ENCODE data around the gene GID8. TPM values are rescaled to one million over a fixed set of nuclear protein-coding genes. Genes with fewer than 3 reads are reported as not detected.

GID8 gene
- total RNA-seq, 1 experiment from 2014 or later: 35.6 TPM

DNA sequence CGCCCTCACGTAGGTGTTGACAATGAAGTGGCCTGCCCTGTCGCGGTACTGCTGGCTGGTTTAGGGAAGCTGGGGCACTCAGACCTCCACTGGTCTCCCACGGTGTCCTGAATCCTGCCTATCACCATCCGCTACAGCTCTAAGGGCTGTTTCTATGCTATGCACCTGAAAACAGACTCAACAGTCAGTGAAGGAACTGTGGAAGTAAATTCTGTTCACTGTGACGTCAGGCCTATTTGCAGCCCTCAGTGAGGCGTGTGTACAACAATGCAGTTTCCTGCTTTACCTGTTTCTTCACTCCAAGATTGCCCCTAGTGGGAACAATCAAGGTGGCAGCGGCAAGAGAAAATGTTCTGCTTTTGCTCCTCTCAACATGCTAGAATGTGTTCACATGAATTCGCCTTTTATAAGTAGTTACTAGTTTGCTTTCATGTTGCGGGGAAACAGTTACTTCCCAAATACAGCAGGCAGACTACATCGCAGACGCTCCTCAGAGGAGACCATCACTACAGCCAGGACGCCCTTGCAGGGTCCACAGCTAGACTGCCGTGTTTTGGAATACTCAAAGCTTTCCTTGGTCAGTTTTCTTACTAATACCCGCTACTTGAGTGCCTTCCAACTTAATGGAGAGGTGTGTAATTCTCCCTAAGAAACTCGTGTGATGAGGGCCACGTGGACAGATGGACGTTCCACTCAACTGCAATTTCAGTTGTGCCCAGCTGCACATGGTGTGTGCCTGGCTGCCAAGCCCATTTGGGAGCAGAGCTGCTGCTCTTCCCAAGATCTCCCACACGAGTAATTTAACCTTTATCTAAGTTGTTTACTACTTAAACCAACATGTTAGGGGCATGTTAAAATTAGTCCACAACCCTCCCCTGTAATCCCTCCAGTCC lies 37.0 kb upstream of the GID8 start:
- Histone ChIP-seq H3K4me3 (replicated peaks in 1 of 2; ENCODE audit: low read depth in 1 of 2, low read length in 2 of 2) (no peak overlapping the region), H3K9me3 (ENCODE audit: control insufficient read depth in 1 of 2, insufficient read depth in 1 of 2, low read depth in 1 of 2, low read length in 2 of 2) (no peaks in the 10 kb centered on the region), H3K36me3 (ENCODE audit: control insufficient read depth in 1 of 2, insufficient read depth in 2 of 2, low read length in 2 of 2) (peaks cover 43 to 45% of the 10 kb centered on the region in 2 experiments), H3K27ac (ENCODE audit: low read depth, low read length) (peak overlapping the region; percentile 44), H3K4me1 (ENCODE audit: control insufficient read depth in 1 of 2, insufficient read depth in 2 of 2, low read length in 2 of 2) (peaks cover 5 to 19% of the 10 kb centered on the region in 2 experiments; a peak in 3 of 4 replicates), H3K9ac (ENCODE audit: low read length) (no peak overlapping the region), H2AFZ (ENCODE audit: low read depth, low read length, poor library complexity, severe bottlenecking) (no peak overlapping the region), H3K9me2 (ENCODE audit: insufficient read depth) (no peaks in the 10 kb centered on the region), H4K20me1 (ENCODE audit: insufficient read depth) (no peaks in the 10 kb centered on the region; the same call in 1 of the 2 replicates), H3K27me3 (ENCODE audit: insufficient read depth, low read length) (no peaks in the 10 kb centered on the region), H3K4me2 (ENCODE audit: low read length) (peak overlapping the region; percentile 34; the same call in 1 of the 2 replicates), H3K79me2 (ENCODE audit: insufficient read depth, low read length) (peaks cover 10% of the 10 kb centered on the region; the same call in 1 of the 2 replicates)
- DNase-seq (ENCODE audit: low read depth, low spot score) (no peak), ATAC-seq (peak; percentile 46)
- no TSS peak for BruUV-seq (replicated peaks)
- CTCF ChIA-PET: interaction anchor here (0.8 to 2.0 kb wide), 5 partner anchors 15 to 108 kb away, joined by 3 to 5 read pairs (median 4); no protein-coding TSS in a partner anchor
- intact Hi-C loops (cut with micrococcal nuclease): loop anchor here (1.0 kb wide), 1 partner anchor 108 kb away; no protein-coding TSS in a partner anchor
- no peak for TF ChIP-seq SRF (IDR thresholded peaks at IDR 0.05; ENCODE audit: low read depth)
- TF ChIP-seq CBX3 (IDR thresholded peaks at IDR 0.05; ENCODE audit: low read depth): no peak
- TF ChIP-seq CEBPB (IDR thresholded peaks at IDR 0.05; ENCODE audit: low read depth): no peak
- TF ChIP-seq SIN3A (IDR thresholded peaks at IDR 0.05; ENCODE audit: low read depth): no peak
- TF ChIP-seq, protein P1, sequence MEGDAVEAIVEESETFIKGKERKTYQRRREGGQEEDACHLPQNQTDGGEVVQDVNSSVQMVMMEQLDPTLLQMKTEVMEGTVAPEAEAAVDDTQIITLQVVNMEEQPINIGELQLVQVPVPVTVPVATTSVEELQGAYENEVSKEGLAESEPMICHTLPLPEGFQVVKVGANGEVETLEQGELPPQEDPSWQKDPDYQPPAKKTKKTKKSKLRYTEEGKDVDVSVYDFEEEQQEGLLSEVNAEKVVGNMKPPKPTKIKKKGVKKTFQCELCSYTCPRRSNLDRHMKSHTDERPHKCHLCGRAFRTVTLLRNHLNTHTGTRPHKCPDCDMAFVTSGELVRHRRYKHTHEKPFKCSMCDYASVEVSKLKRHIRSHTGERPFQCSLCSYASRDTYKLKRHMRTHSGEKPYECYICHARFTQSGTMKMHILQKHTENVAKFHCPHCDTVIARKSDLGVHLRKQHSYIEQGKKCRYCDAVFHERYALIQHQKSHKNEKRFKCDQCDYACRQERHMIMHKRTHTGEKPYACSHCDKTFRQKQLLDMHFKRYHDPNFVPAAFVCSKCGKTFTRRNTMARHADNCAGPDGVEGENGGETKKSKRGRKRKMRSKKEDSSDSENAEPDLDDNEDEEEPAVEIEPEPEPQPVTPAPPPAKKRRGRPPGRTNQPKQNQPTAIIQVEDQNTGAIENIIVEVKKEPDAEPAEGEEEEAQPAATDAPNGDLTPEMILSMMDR (IDR thresholded peaks at IDR 0.05 in 2 of 3, conservative IDR thresholded peaks at IDR 0.05 in 1 of 3; ENCODE audit: borderline replicate concordance in 1 of 3, insufficient read depth in 1 of 3, low read depth in 2 of 3, low read length in 2 of 3): peak in 1 of 3 experiments; percentile 32; a peak in 2 of 6 replicates
- 0 out of 2 replicates have a peak, but pooled peaks have one; percentile 5 for TF ChIP-seq POLR2AphosphoS5 (IDR thresholded peaks at IDR 0.05; ENCODE audit: low read depth, low read length)
- TF ChIP-seq ELF1 (IDR thresholded peaks at IDR 0.05; ENCODE audit: borderline replicate concordance, low read depth): no peak
- RAD21 ChIA-PET (ENCODE audit: low non-redundant PET in 1 of 2, low total read pairs in 2 of 2, uncharacterized antibody in 2 of 2, unreplicated experiment in 2 of 2): interaction anchor here in 1 of 2 experiments (0.6 kb wide), 1 partner anchor 78 kb away, joined by 4 read pairs; no protein-coding TSS in a partner anchor
- POLR2A ChIA-PET: no interaction called here
